ENCODE measurements around the gene VWDE.

- TF ChIP-seq EZH2phosphoT487 (IDR thresholded peaks at IDR 0.05; ENCODE audit: insufficient read depth, low read depth) (no peak), EZH2 (IDR thresholded peaks at IDR 0.05; ENCODE audit: insufficient read depth, poor library complexity, severe bottlenecking) (no peak)
Observed at GRCh38 chr7:12444785-12445184, 41.1 kb upstream of the VWDE start.

Measured in GM23248 (cell line).